GM12878 (cell line): Measurements from ENCODE around the gene DYNLT2. TPM values are rescaled to one million over a fixed set of nuclear protein-coding genes. Genes with fewer than 3 reads are reported as not detected.

Source experiments
- ATAC-seq: fragments of 200-7000 bp; cut with Tn5 transposase; 3 replicates; pipeline ENCODE4 v1.9.1; 2020; ENCODE audit warnings: mild to moderate bottlenecking, moderate library complexity
- BruUV-seq: library from RNA; stranded (reverse); fragments of 400-500 nt; replicated peaks from 2 replicates; lab custom pipeline; 2021; lab: Mats Ljungman, UMichigan
- CTCF ChIA-PET: fragments of 300-600 bp; sonication (Branson Sonifier 250); formaldehyde crosslinking; extraction: SDS; loops from one replicate; lab custom pipeline; 2021; ENCODE audit warnings: inconsistent platforms; lab: Yijun Ruan, JAX
- POLR2A ChIA-PET: fragments of 350-600 bp; formaldehyde crosslinking; extraction: SDS; loops from one replicate; lab custom pipeline; 2021; ENCODE audit warnings: inconsistent platforms; lab: Charles Lee
- RAD21 ChIA-PET: fragments of 300-600 bp; sonication (Branson Sonifier 250); formaldehyde crosslinking; loops from one replicate; lab custom pipeline; 2023; ENCODE audit warnings: antibody characterized with exemption; ENCODE audit not compliant: unreplicated experiment; lab: Charles Lee
- SMC1A ChIA-PET: fragments of 300-600 bp; sonication (Branson Sonifier 250); formaldehyde crosslinking; loops from one replicate; lab custom pipeline; 2023; ENCODE audit not compliant: unreplicated experiment, uncharacterized antibody; lab: Charles Lee
- DNase-seq: peaks from one replicate; pipeline ENCODE4 v3.0.0-alpha.2; 2011; ENCODE audit warnings: low read depth, low spot score
- FAIRE-seq: peaks from 3 replicates; lab custom pipeline; 2011; peaks lifted over from hg19 to GRCh38; lab: Jason Lieb, UNC
- H2AFZ ChIP-seq: 2 replicates; pipeline ENCODE4 v1.6.0; 2011; ENCODE audit warnings: low read depth, low read length, control low read depth; ENCODE audit not compliant: control insufficient read depth
- H3K27ac ChIP-seq: 2 replicates; pipeline ENCODE4 v1.5.1; 2011; ENCODE audit warnings: control low read depth; ENCODE audit not compliant: control insufficient read depth, insufficient read depth
- H3K27me3 ChIP-seq, 2 experiments: replicated peaks in 1 of 2; 2 replicates each; pipeline versions ENCODE4 v1.6.0 to v1.6.1; 2011; ENCODE audit warnings: low read length in 1 of 2; ENCODE audit not compliant: control insufficient read depth in 2 of 2, insufficient read depth in 2 of 2
- H3K36me3 ChIP-seq, 2 experiments: 2 replicates each; pipeline ENCODE4 v1.5.1; 2011; ENCODE audit warnings: low read length in 1 of 2; ENCODE audit not compliant: control insufficient read depth in 2 of 2, insufficient read depth in 2 of 2
- H3K4me1 ChIP-seq: 2 replicates; pipeline ENCODE4 v1.6.1; 2011; ENCODE audit warnings: mild to moderate bottlenecking, low read length, moderate library complexity, mixed read lengths; ENCODE audit not compliant: control insufficient read depth, insufficient read depth
- H3K4me2 ChIP-seq: 2 replicates; pipeline ENCODE4 v1.6.0; 2011; ENCODE audit warnings: control low read depth; ENCODE audit not compliant: control insufficient read depth, insufficient read depth
- H3K4me3 ChIP-seq: fragments of 200-600 bp; sonication (generic); 2 replicates; pipeline ENCODE4 v1.5.1; 2016
- H3K79me2 ChIP-seq: 2 replicates; pipeline ENCODE4 v1.6.0; 2011; ENCODE audit warnings: low read length; ENCODE audit not compliant: control insufficient read depth, insufficient read depth
- H3K9ac ChIP-seq: 2 replicates; pipeline ENCODE4 v1.8.0; 2011; ENCODE audit warnings: low read length, control low read depth, mixed read lengths; ENCODE audit not compliant: control insufficient read depth, insufficient read depth
- H3K9me3 ChIP-seq: replicated peaks from 3 replicates; pipeline ENCODE4 v1.5.1; 2011; ENCODE audit warnings: mild to moderate bottlenecking, low read length; ENCODE audit not compliant: control insufficient read depth, insufficient read depth
- H4K20me1 ChIP-seq: 2 replicates; pipeline ENCODE4 v1.6.0; 2011; ENCODE audit not compliant: control insufficient read depth, insufficient read depth
- CEBPZ ChIP-seq: fragments of 150-350 bp; IDR thresholded peaks from 2 replicates; pipeline ENCODE4 v1.6.1; 2016; ENCODE audit warnings: low read depth, low read length
- HDGF ChIP-seq: fragments of 450-650 bp; IDR thresholded peaks from 2 replicates; pipeline ENCODE4 v1.6.1; 2016; ENCODE audit warnings: antibody characterized with exemption
- IKZF1 ChIP-seq: fragments of 450-650 bp; conservative IDR thresholded peaks from 2 replicates; pipeline ENCODE4 v1.6.1; 2017; ENCODE audit warnings: antibody characterized with exemption, mild to moderate bottlenecking
- SIN3A ChIP-seq: IDR thresholded peaks from 2 replicates; pipeline ENCODE4 v1.6.1; 2012; ENCODE audit warnings: low read depth, low read length, improper control_type of control experiment
- SREBF2 ChIP-seq: IDR thresholded peaks from 2 replicates; pipeline ENCODE4 v1.6.1; 2012; ENCODE audit warnings: mild to moderate bottlenecking, low read length
- STAT3 ChIP-seq: IDR thresholded peaks from 2 replicates; pipeline ENCODE4 v1.6.1; 2011; ENCODE audit warnings: low read depth, low read length, improper control_type of control experiment
- TAF1 ChIP-seq: IDR thresholded peaks from 2 replicates; pipeline ENCODE4 v1.6.1; 2011; ENCODE audit warnings: mild to moderate bottlenecking, low read depth, low read length, borderline replicate concordance
- in situ Hi-C: fragments of 300-500 bp; cut with MboI; formaldehyde crosslinking; loops from 9 replicates; pipeline ENCODE4 v1.14.3; 2018; ENCODE audit warnings: mixed read lengths
- intact Hi-C: fragments of 100-400 bp; cut with micrococcal nuclease; formaldehyde crosslinking; loops from one replicate; pipeline ENCODE4 v1.14.2; 2022; ENCODE audit not compliant: unreplicated experiment
- polyA plus RNA-seq, 11 experiments: library from polyadenylated mRNA; depleted of rRNA in 4 of 11; unstranded in 6 of 11; stranded (reverse) in 5 of 11; fragments of >200 nt; fragmentation: Nextera tagmentation in 4 of 11; fragmentation: Illumina TruSeq in 1 of 11; extraction: Ambion mirVana in 4 of 11; extraction: Trizol in 1 of 11; gene quantifications; 1 replicate in 1 of 11; 2 replicates in 10 of 11; pipeline versions ENCODE4 v1.2.1 to v1.2.3, GENCODE V29; 2011 to 2016; ENCODE audit warnings: inconsistent platforms in 2 of 11, missing spikeins in 2 of 11, low read depth in 1 of 11
- total RNA-seq, 4 experiments: library from RNA; depleted of rRNA in 3 of 4; stranded (reverse); fragments of >200 nt in 3 of 4; fragmentation: Illumina TruSeq in 1 of 4; extraction: Trizol in 1 of 4; gene quantifications; 2 replicates each; pipeline versions ENCODE4 v1.2.1 to v1.2.3, GENCODE V29; 2013 to 2021
- TF ChIP-seq, protein P1 (sequence below): IDR thresholded peaks from 2 replicates; pipeline ENCODE4 v1.6.1; 2011; ENCODE audit warnings: borderline replicate concordance, low read depth, mild to moderate bottlenecking, moderate library complexity, mixed read lengths, low read length; ENCODE audit not compliant: insufficient read depth; ENCODE audit errors: extremely low read length
- TF ChIP-seq, protein P2 (sequence below): fragments of 450-650 bp; formaldehyde crosslinking; IDR thresholded peaks from 2 replicates; pipeline ENCODE4 v1.4.0; 2022; ENCODE audit warnings: mild to moderate bottlenecking, moderate library complexity
- TF ChIP-seq, protein P3 (sequence below): fragments of 450-650 bp; IDR thresholded peaks from 2 replicates; pipeline ENCODE4 v1.6.1; 2018; ENCODE audit warnings: mild to moderate bottlenecking, low read depth, moderate library complexity; ENCODE audit not compliant: partially characterized antibody
- TF ChIP-seq, protein P4 (sequence below): fragments of 150-350 bp; IDR thresholded peaks from 2 replicates; pipeline ENCODE4 v1.6.1; 2014; ENCODE audit warnings: mild to moderate bottlenecking, low read depth, low read length

The DYNLT2 gene
- total and polyA plus RNA-seq, 10 of the 15 experiments (the other 5 are each of a cell fraction or from before 2014, with no cell fraction given) = 2.2 to 5.9 (median 5.4) TPM

DNA sequence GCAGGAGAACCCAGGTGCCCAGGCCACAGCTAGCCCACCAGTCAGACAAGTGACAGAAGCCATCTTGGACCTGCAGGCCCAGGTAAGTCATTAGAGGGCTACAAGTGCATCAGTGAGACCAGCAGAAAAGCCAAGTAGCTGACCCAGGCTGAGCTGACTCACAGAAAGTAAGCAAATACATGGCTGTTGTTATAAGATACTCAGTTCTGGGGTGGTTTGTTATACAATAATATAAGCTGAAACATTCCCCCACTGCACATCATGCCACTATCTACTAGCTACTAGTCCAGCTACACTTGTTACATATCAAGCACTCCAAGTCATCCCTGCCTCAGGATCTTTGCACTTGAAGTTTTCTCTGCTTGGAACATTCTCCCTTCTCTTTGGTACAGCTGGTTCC, 10.0 kb downstream of the DYNLT2 start:
- H3K9ac ChIP-seq = no peak overlapping the region
- no peak overlapping the region for H3K27ac ChIP-seq
- TF ChIP-seq SIN3A (no peak), HDGF (no peak), IKZF1 (no peak), TAF1 (no peak), STAT3 (no peak), SREBF2 (no peak), CEBPZ (no peak)
- TF ChIP-seq, protein P1, sequence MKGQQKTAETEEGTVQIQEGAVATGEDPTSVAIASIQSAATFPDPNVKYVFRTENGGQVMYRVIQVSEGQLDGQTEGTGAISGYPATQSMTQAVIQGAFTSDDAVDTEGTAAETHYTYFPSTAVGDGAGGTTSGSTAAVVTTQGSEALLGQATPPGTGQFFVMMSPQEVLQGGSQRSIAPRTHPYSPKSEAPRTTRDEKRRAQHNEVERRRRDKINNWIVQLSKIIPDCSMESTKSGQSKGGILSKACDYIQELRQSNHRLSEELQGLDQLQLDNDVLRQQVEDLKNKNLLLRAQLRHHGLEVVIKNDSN = no peak
- TF ChIP-seq, protein P2, sequence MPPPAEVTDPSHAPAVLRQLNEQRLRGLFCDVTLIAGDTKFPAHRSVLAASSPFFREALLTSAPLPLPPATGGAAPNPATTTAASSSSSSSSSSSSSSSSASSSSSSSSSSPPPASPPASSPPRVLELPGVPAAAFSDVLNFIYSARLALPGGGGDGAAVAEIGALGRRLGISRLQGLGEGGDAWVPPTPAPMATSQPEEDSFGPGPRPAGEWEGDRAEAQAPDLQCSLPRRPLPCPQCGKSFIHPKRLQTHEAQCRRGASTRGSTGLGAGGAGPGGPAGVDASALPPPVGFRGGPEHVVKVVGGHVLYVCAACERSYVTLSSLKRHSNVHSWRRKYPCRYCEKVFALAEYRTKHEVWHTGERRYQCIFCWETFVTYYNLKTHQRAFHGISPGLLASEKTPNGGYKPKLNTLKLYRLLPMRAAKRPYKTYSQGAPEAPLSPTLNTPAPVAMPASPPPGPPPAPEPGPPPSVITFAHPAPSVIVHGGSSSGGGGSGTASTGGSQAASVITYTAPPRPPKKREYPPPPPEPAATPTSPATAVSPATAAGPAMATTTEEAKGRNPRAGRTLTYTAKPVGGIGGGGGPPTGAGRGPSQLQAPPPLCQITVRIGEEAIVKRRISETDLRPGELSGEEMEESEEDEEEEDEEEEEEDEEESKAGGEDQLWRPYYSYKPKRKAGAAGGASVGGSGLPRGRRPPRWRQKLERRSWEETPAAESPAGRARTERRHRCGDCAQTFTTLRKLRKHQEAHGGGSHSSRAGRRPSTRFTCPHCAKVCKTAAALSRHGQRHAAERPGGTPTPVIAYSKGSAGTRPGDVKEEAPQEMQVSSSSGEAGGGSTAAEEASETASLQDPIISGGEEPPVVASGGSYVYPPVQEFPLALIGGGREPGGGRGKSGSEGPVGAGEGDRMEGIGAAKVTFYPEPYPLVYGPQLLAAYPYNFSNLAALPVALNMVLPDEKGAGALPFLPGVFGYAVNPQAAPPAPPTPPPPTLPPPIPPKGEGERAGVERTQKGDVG = no peak
- TF ChIP-seq, protein P3, sequence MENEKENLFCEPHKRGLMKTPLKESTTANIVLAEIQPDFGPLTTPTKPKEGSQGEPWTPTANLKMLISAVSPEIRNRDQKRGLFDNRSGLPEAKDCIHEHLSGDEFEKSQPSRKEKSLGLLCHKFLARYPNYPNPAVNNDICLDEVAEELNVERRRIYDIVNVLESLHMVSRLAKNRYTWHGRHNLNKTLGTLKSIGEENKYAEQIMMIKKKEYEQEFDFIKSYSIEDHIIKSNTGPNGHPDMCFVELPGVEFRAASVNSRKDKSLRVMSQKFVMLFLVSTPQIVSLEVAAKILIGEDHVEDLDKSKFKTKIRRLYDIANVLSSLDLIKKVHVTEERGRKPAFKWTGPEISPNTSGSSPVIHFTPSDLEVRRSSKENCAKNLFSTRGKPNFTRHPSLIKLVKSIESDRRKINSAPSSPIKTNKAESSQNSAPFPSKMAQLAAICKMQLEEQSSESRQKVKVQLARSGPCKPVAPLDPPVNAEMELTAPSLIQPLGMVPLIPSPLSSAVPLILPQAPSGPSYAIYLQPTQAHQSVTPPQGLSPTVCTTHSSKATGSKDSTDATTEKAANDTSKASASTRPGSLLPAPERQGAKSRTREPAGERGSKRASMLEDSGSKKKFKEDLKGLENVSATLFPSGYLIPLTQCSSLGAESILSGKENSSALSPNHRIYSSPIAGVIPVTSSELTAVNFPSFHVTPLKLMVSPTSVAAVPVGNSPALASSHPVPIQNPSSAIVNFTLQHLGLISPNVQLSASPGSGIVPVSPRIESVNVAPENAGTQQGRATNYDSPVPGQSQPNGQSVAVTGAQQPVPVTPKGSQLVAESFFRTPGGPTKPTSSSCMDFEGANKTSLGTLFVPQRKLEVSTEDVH = no peak
- TF ChIP-seq, protein P4, sequence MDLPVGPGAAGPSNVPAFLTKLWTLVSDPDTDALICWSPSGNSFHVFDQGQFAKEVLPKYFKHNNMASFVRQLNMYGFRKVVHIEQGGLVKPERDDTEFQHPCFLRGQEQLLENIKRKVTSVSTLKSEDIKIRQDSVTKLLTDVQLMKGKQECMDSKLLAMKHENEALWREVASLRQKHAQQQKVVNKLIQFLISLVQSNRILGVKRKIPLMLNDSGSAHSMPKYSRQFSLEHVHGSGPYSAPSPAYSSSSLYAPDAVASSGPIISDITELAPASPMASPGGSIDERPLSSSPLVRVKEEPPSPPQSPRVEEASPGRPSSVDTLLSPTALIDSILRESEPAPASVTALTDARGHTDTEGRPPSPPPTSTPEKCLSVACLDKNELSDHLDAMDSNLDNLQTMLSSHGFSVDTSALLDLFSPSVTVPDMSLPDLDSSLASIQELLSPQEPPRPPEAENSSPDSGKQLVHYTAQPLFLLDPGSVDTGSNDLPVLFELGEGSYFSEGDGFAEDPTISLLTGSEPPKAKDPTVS = no peak
- no peak overlapping the region for H3K4me3 ChIP-seq
- no peak for FAIRE-seq
- H3K4me2 ChIP-seq = no peak overlapping the region
- H3K27me3 ChIP-seq = no peaks in the 10 kb centered on the region
- ATAC-seq = no peak
- no peaks in the 10 kb centered on the region for H3K36me3 ChIP-seq
- in situ Hi-C loops (no loop called here), intact Hi-C loops (no loop called here)
- no peaks in the 10 kb centered on the region for H3K9me3 ChIP-seq
- no TSS peak for BruUV-seq
- ChIA-PET SMC1A (interaction anchor here (0.6 kb wide), 1 partner anchor 25 kb away, joined by 3 read pairs; no protein-coding TSS in a partner anchor), POLR2A (interaction anchor here (0.8 to 0.9 kb wide), 2 partner anchors 8 to 15 kb away, joined by 3 to 4 read pairs; no protein-coding TSS in a partner anchor), RAD21 (no interaction called here), CTCF (interaction anchor here (1.3 kb wide), 1 partner anchor 91 kb away, joined by 3 read pairs; no protein-coding TSS in a partner anchor)
- no peak for DNase-seq
- no peaks in the 10 kb centered on the region for H4K20me1 ChIP-seq
- H3K79me2 ChIP-seq = no peaks in the 10 kb centered on the region
- no peak overlapping the region for H2AFZ ChIP-seq
- no peaks in the 10 kb centered on the region for H3K4me1 ChIP-seq
